Upper lobe of left lung (tissue), 6 donors: ENCODE results near the gene PRPS1L1. TPM values are rescaled to one million over a fixed set of nuclear protein-coding genes. Genes with fewer than 3 reads are reported as not detected.

Source experiments
- ATAC-seq, 2 donors: fragments of 200-7000 bp; cut with Tn5 transposase; one replicate each; pipeline ENCODE4 v1.9.1; 2022; ENCODE audit warnings: mild to moderate bottlenecking in 2 of 2, moderate library complexity in 2 of 2; ENCODE audit not compliant: low FRiP score in 2 of 2
- DNase-seq, 2 donors: peaks; one replicate each; pipeline ENCODE4 v3.0.0-alpha.2; 2019 to 2020
- H3K27ac ChIP-seq, 4 donors: fragments of 200-600 bp; sonication (generic); one replicate each; pipeline ENCODE4 v1.5.1; 2016 to 2019
- H3K27me3 ChIP-seq, 4 donors: fragments of 200-600 bp; sonication (generic); one replicate each; pipeline ENCODE4 v1.5.1; 2017 to 2019
- H3K36me3 ChIP-seq, 4 donors: fragments of 200-600 bp; sonication (generic); one replicate each; pipeline ENCODE4 v1.5.1; 2016 to 2019
- H3K4me1 ChIP-seq, 4 donors: fragments of 200-600 bp; sonication (generic); one replicate each; pipeline ENCODE4 v1.5.1; 2018 to 2019
- H3K4me3 ChIP-seq, 4 donors: fragments of 200-600 bp; sonication (generic); one replicate each; pipeline ENCODE4 v1.5.1; 2017 to 2019; ENCODE audit warnings: mild to moderate bottlenecking in 2 of 4, moderate library complexity in 1 of 4
- H3K9me3 ChIP-seq, 4 donors: fragments of 200-600 bp; sonication (generic); one replicate each; pipeline ENCODE4 v1.5.1; 2018 to 2019
- CTCF ChIP-seq, 6 experiments: fragments of 450-650 bp in 4 of 6; fragments of 200-600 bp in 2 of 6; sonication (generic) in 2 of 6; IDR thresholded peaks; one replicate each; pipeline ENCODE4 v1.5.1; 2016 to 2019; ENCODE audit warnings: antibody characterized with exemption in 6 of 6
- EP300 ChIP-seq, 4 donors: sonication (generic); formaldehyde crosslinking; IDR thresholded peaks; one replicate each; pipeline ENCODE4 v1.5.1; 2017; ENCODE audit warnings: antibody characterized with exemption in 4 of 4, control low read depth in 2 of 4
- POLR2A ChIP-seq, 4 donors: fragments of 450-650 bp; IDR thresholded peaks; one replicate each; pipeline ENCODE4 v1.5.1; 2016 to 2017; ENCODE audit warnings: antibody characterized with exemption in 4 of 4, mild to moderate bottlenecking in 2 of 4
- POLR2AphosphoS5 ChIP-seq, 2 donors: sonication (generic); formaldehyde crosslinking; IDR thresholded peaks; one replicate each; pipeline ENCODE4 v1.5.1; 2017; ENCODE audit warnings: antibody characterized with exemption in 2 of 2
- WGBS, 2 donors: methylation state at CpG; one replicate each; pipeline ENCODE4 v1.1.5; 2017 to 2018; 5-methylcytosine and 5-hydroxymethylcytosine counted together
- total RNA-seq, 6 donors: library from RNA; depleted of rRNA in 4 of 6; stranded (reverse); fragments of >200 nt in 4 of 6; gene quantifications; one replicate each; pipeline versions ENCODE4 v1.1.0 to v1.2.1, GENCODE V29; 2016 to 2021
- donor health status: DM: no; HTN: no; CAD: no; lungs with moderate emphysema.
- donor health status: DM: no; HTN: yes; CAD: no; lungs with severe emphysema.

PRPS1L1 gene
- total RNA-seq, 6 donors from 2014 or later = not detected

GRCh38 chr7:18018296-18019215, 9.1 kb downstream of the PRPS1L1 start:
- TF ChIP-seq CTCF (IDR thresholded peaks at IDR 0.05) (no peak), POLR2AphosphoS5 (IDR thresholded peaks at IDR 0.05) (no peak), EP300 (IDR thresholded peaks at IDR 0.05) (no peak), POLR2A (IDR thresholded peaks at IDR 0.05) (no peak)
- H3K27me3 ChIP-seq = no peaks in the 10 kb centered on the region
- H3K27ac ChIP-seq = no peak overlapping the region
- WGBS, 2 donors = 76 to 77% methylated on average over 5 of the region's 5 CpGs
- no peaks in the 10 kb centered on the region for H3K9me3 ChIP-seq
- H3K36me3 ChIP-seq = no peaks in the 10 kb centered on the region
- DNase-seq (no peak), ATAC-seq (no peak)
- no peak overlapping the region for H3K4me3 ChIP-seq
- peaks cover 0 to 15% (median 9%) of the 10 kb centered on the region in 4 donors for H3K4me1 ChIP-seq

GRCh38 chr7:18016547-18017444, 10.8 kb downstream of the PRPS1L1 start:
- ATAC-seq = no peak
- TF ChIP-seq POLR2AphosphoS5 (IDR thresholded peaks at IDR 0.05) (no peak), EP300 (IDR thresholded peaks at IDR 0.05) (no peak), CTCF (IDR thresholded peaks at IDR 0.05) (no peak), POLR2A (IDR thresholded peaks at IDR 0.05) (no peak)
- Histone ChIP-seq H3K27ac (no peak overlapping the region), H3K4me1 (peaks cover 0 to 15% (median 9%) of the 10 kb centered on the region in 4 donors), H3K4me3 (no peak overlapping the region), H3K27me3 (no peaks in the 10 kb centered on the region), H3K36me3 (no peaks in the 10 kb centered on the region), H3K9me3 (no peaks in the 10 kb centered on the region)
- DNase-seq = no peak
- 84 to 85% methylated on average over 9 of the region's 9 CpGs for WGBS, 2 donors

- Histone ChIP-seq H3K27me3 (no peaks in the 10 kb centered on the region), H3K4me1 (peaks cover 0 to 2% (median 2%) of the 10 kb centered on the region in 4 donors), H3K4me3 (no peak overlapping the region), H3K36me3 (no peaks in the 10 kb centered on the region), H3K9me3 (no peaks in the 10 kb centered on the region), H3K27ac (no peak overlapping the region)
- no peak for DNase-seq
- no peak for TF ChIP-seq POLR2AphosphoS5 (IDR thresholded peaks at IDR 0.05)
- no peak for TF ChIP-seq POLR2A (IDR thresholded peaks at IDR 0.05)
- TF ChIP-seq EP300 (IDR thresholded peaks at IDR 0.05) = no peak
- no peak for TF ChIP-seq CTCF (IDR thresholded peaks at IDR 0.05)
- ATAC-seq = no peak
Observed at GRCh38 chr7:18013936-18014335, 13.7 kb downstream of the PRPS1L1 start.

- Histone ChIP-seq H3K36me3 (no peaks in the 10 kb centered on the region), H3K9me3 (no peaks in the 10 kb centered on the region), H3K27me3 (no peaks in the 10 kb centered on the region), H3K27ac (no peak overlapping the region), H3K4me3 (no peak overlapping the region), H3K4me1 (no peaks in the 10 kb centered on the region)
- DNase-seq = no peak
- 92 to 93% methylated on average over 3 of the region's 3 CpGs for WGBS, 2 donors
- TF ChIP-seq EP300 (IDR thresholded peaks at IDR 0.05) = no peak
- TF ChIP-seq POLR2AphosphoS5 (IDR thresholded peaks at IDR 0.05) = no peak
- no peak for TF ChIP-seq POLR2A (IDR thresholded peaks at IDR 0.05)
- no peak for TF ChIP-seq CTCF (IDR thresholded peaks at IDR 0.05)
- no peak for ATAC-seq
Observed at GRCh38 chr7:18004372-18004771, 23.3 kb downstream of the PRPS1L1 start.
